ENCODE measurements around the gene SKI. TPM values are rescaled to one million over a fixed set of nuclear protein-coding genes. Genes with fewer than 3 reads are reported as not detected.

The SKI gene
- total and polyA plus RNA-seq, 2 of the 8 experiments (the other 6 are each of a cell fraction or from before 2014, with no cell fraction given): 8.3 to 87.6 TPM

- no peak overlapping the region for H3K4ac ChIP-seq (replicated peaks; ENCODE audit: insufficient read length, low read depth, low read length)
- TF ChIP-seq BACH1 (IDR thresholded peaks at IDR 0.05; ENCODE audit: low read length) (no peak), RBBP5 (IDR thresholded peaks at IDR 0.05; ENCODE audit: borderline replicate concordance, low read depth, low read length) (no peak), SRF (IDR thresholded peaks at IDR 0.05; ENCODE audit: low read depth, low read length) (no peak), RXRA (IDR thresholded peaks at IDR 0.05; ENCODE audit: insufficient read depth, low read depth, low read length) (no peak)
- no peak overlapping the region for H3K27ac ChIP-seq (ENCODE audit: low read depth, low read length)
- CTCF ChIA-PET (ENCODE audit: partially characterized antibody): interaction anchor here (0.9 kb wide), 1 partner anchor 13 kb away, joined by 3 read pairs; no protein-coding TSS in a partner anchor
- no peaks in the 10 kb centered on the region for H3K36me3 ChIP-seq (ENCODE audit: control insufficient read depth in 2 of 4, insufficient read depth in 4 of 4, low read length in 3 of 4)
- FAIRE-seq (no peak), DNase-seq (ENCODE audit: low read depth in 1 of 2, low spot score in 2 of 2) (no peak)
- H3K18ac ChIP-seq (ENCODE audit: extremely low read depth, low read length): no peak overlapping the region
- POLR2A ChIA-PET (ENCODE audit: partially characterized antibody): no interaction called here
- no peak overlapping the region for H2BK20ac ChIP-seq (ENCODE audit: low read length)
- peak overlapping the region; percentile 65; the same call in 1 of the 2 replicates for H4K8ac ChIP-seq (ENCODE audit: extremely low read depth, insufficient read depth, low read length)
- 0 out of 7 replicates have a peak overlapping the region, but pooled peaks of 1 of the 4 experiments have one; percentile 18 for H3K9ac ChIP-seq (replicated peaks in 1 of 4; ENCODE audit: extremely low read depth in 1 of 4, low read depth in 3 of 4, low read length in 3 of 4)
- no peak overlapping the region for H4K5ac ChIP-seq (ENCODE audit: insufficient read length, low read depth, low read length)
- no peak overlapping the region for H3K4me3 ChIP-seq (ENCODE audit: extremely low read depth in 1 of 4, insufficient read depth in 2 of 4, low read depth in 3 of 4, low read length in 4 of 4)
- no peaks in the 10 kb centered on the region for H3K4me1 ChIP-seq (replicated peaks in 1 of 4; ENCODE audit: control insufficient read depth in 3 of 4, insufficient read depth in 4 of 4, low read length in 3 of 4)
- no peaks in the 10 kb centered on the region for H3K79me1 ChIP-seq (ENCODE audit: low read depth, low read length)
- H2BK120ac ChIP-seq (replicated peaks; ENCODE audit: low read depth, low read length): no peak overlapping the region
- no peak overlapping the region for H2BK15ac ChIP-seq (ENCODE audit: low read length)
- H3K14ac ChIP-seq (ENCODE audit: insufficient read length): no peak overlapping the region
- no peak overlapping the region for H2AK5ac ChIP-seq (ENCODE audit: low read depth, low read length)
- H3K27me3 ChIP-seq (replicated peaks in 1 of 4; ENCODE audit: control insufficient read depth in 3 of 4, extremely low read depth in 1 of 4, insufficient read depth in 3 of 4, low read length in 3 of 4): no peaks in the 10 kb centered on the region
- H2BK12ac ChIP-seq (ENCODE audit: low read depth, low read length): peak overlapping the region; percentile 27; the same call in 1 of the 2 replicates
- H2BK5ac ChIP-seq (ENCODE audit: low read depth, low read length): no peak overlapping the region
- H3K23ac ChIP-seq (ENCODE audit: insufficient read length): no peak overlapping the region
- H3K9me3 ChIP-seq (ENCODE audit: insufficient read depth in 2 of 2, low read depth in 1 of 2, low read length in 1 of 2): no peaks in the 10 kb centered on the region
- no peaks in the 10 kb centered on the region for H3K23me2 ChIP-seq (ENCODE audit: low read depth, low read length)
- H3K4me2 ChIP-seq (ENCODE audit: insufficient read depth in 1 of 2, low read depth in 2 of 2, low read length in 2 of 2): no peak overlapping the region
- WGBS, 2 experiments (ENCODE audit: extremely low coverage in 1 of 2, insufficient coverage in 1 of 2, insufficient read length in 1 of 2, insufficient replicate concordance in 2 of 2, low coverage in 1 of 2, low lambda C conversion rate in 2 of 2, missing lambda C conversion rate in 1 of 2): 94% methylated on average over 48 of the region's 59 CpGs; no CpG with 5 or more reads in 1 of the 2 experiments
- no peak overlapping the region for H3K56ac ChIP-seq (replicated peaks; ENCODE audit: insufficient read length, low read depth, low read length)
- H2AFZ ChIP-seq (ENCODE audit: low read length): no peak overlapping the region
- H4K91ac ChIP-seq (replicated peaks; ENCODE audit: insufficient read length, low read length): no peak overlapping the region
- no peaks in the 10 kb centered on the region for H3K79me2 ChIP-seq (ENCODE audit: control insufficient read depth in 1 of 2, insufficient read depth in 2 of 2, low read length in 2 of 2)
- peaks cover 0 to 3% of the 10 kb centered on the region in 2 experiments for H4K20me1 ChIP-seq (replicated peaks in 1 of 2; ENCODE audit: control insufficient read depth in 1 of 2, insufficient read depth in 2 of 2, low read length in 2 of 2)
Observed at GRCh38 chr1:2348346-2349325, 120.5 kb downstream of the SKI start.

All from H1 (cell line).